K562 (cell line): ENCODE measurements around the gene IGF2R. TPM values are rescaled to one million over a fixed set of nuclear protein-coding genes. Genes with fewer than 3 reads are reported as not detected.

Experiments
- ATAC-seq: fragments of 200-7000 bp; cut with Tn5 transposase; 3 replicates; pipeline ENCODE4 v1.9.1; 2020; ENCODE audit warnings: moderate library complexity
- BruUV-seq: library from RNA; stranded (reverse); fragments of 400-500 nt; replicated peaks from 2 replicates; lab custom pipeline; 2021; lab: Mats Ljungman, UMichigan
- CTCF ChIA-PET: fragments of 300-600 bp; formaldehyde crosslinking; extraction: SDS; loops from one replicate; lab custom pipeline; 2021; ENCODE audit warnings: low intra/inter-chr PET ratio; lab: Yijun Ruan, JAX
- POLR2A ChIA-PET: fragments of 300-600, 350-650 bp; sonication (Branson Sonifier 250); formaldehyde crosslinking; extraction: SDS; loops from one replicate; lab custom pipeline; 2021; ENCODE audit warnings: antibody characterized with exemption, inconsistent platforms; lab: Yijun Ruan, JAX
- DNase-seq, 4 experiments: peaks; one replicate each; pipeline versions ENCODE4 v3.0.0 to v3.0.0-alpha.2; 2011 to 2018; ENCODE audit warnings: low spot score in 3 of 4, mixed read lengths in 3 of 4; ENCODE audit errors: extremely low read depth in 1 of 4
- FAIRE-seq: peaks from 2 replicates; lab custom pipeline; 2011; peaks lifted over from hg19 to GRCh38; lab: Jason Lieb, UNC
- H2AFZ ChIP-seq: 2 replicates; pipeline ENCODE4 v1.6.0; 2011; ENCODE audit warnings: low read depth, low read length, control low read depth, inconsistent platforms
- H3K27ac ChIP-seq: fragments of 200-600 bp; 3 replicates; pipeline ENCODE4 v1.8.0; 2011; ENCODE audit warnings: low read depth, mild to moderate bottlenecking, control low read depth, inconsistent platforms, low read length, moderate library complexity, mixed read lengths; ENCODE audit errors: extremely low read depth
- H3K27me3 ChIP-seq, 2 experiments: fragments of 300-600 bp in 1 of 2; 2 replicates in 1 of 2; 3 replicates in 1 of 2; pipeline versions ENCODE4 v1.6.0 to v1.8.0; 2011; ENCODE audit warnings: inconsistent platforms in 2 of 2, low read length in 2 of 2, mild to moderate bottlenecking in 1 of 2, mixed read lengths in 1 of 2, moderate library complexity in 1 of 2; ENCODE audit not compliant: control insufficient read depth in 2 of 2, insufficient read depth in 2 of 2
- H3K36me3 ChIP-seq: fragments of 300-600 bp; 3 replicates; pipeline ENCODE4 v1.8.0; 2011; ENCODE audit warnings: mild to moderate bottlenecking, low read length, inconsistent platforms; ENCODE audit not compliant: control insufficient read depth, insufficient read depth
- H3K4me1 ChIP-seq, 2 experiments: fragments of 200-600 bp in 1 of 2; replicated peaks in 1 of 2; 2 replicates in 1 of 2; 3 replicates in 1 of 2; pipeline versions ENCODE4 v1.5.1 to v1.8.0; 2011; ENCODE audit warnings: inconsistent platforms in 2 of 2, low read length in 2 of 2, mild to moderate bottlenecking in 1 of 2, mixed read lengths in 1 of 2, moderate library complexity in 1 of 2; ENCODE audit not compliant: control insufficient read depth in 2 of 2, insufficient read depth in 2 of 2
- H3K4me2 ChIP-seq: 2 replicates; pipeline ENCODE4 v1.6.1; 2011; ENCODE audit warnings: low read length, control low read depth, inconsistent platforms, mixed read lengths; ENCODE audit not compliant: insufficient read depth
- H3K4me3 ChIP-seq: fragments of 200-600 bp; sonication (generic), shearing (Covaris generic); 2 replicates; pipeline ENCODE4 v1.5.1; 2016; ENCODE audit warnings: control low read depth, inconsistent platforms
- H3K79me2 ChIP-seq: fragments of 200-600 bp; 3 replicates; pipeline ENCODE4 v1.8.0; 2011; ENCODE audit warnings: low read length, inconsistent platforms; ENCODE audit not compliant: control insufficient read depth, insufficient read depth
- H3K9ac ChIP-seq, 2 experiments: 2 replicates each; pipeline versions ENCODE4 v1.6.0 to v1.6.1; 2011; ENCODE audit warnings: low read depth in 2 of 2, low read length in 2 of 2, control low read depth in 1 of 2, inconsistent platforms in 1 of 2, mild to moderate bottlenecking in 1 of 2, mixed read lengths in 1 of 2; ENCODE audit not compliant: insufficient read depth in 1 of 2
- H3K9me1 ChIP-seq: one replicate; pipeline ENCODE4 v1.6.0; 2011; ENCODE audit warnings: inconsistent platforms, mild to moderate bottlenecking, low read length, moderate library complexity; ENCODE audit not compliant: control insufficient read depth, insufficient read depth
- H3K9me3 ChIP-seq: replicated peaks from 2 replicates; pipeline ENCODE4 v1.5.1; 2011; ENCODE audit warnings: low read depth, low read length, inconsistent platforms; ENCODE audit not compliant: control insufficient read depth, insufficient read depth
- H4K20me1 ChIP-seq: replicated peaks from 2 replicates; pipeline ENCODE4 v1.6.1; 2011; ENCODE audit warnings: low read length, inconsistent platforms, mixed read lengths; ENCODE audit not compliant: control insufficient read depth, insufficient read depth
- ATF2 ChIP-seq: sonication (generic); formaldehyde crosslinking; IDR thresholded peaks from 2 replicates; pipeline ENCODE4 v1.8.1; 2022; ENCODE audit warnings: missing genetic modification reagents
- JUND ChIP-seq, 2 experiments: IDR thresholded peaks; 2 replicates in 1 of 2; 3 replicates in 1 of 2; pipeline ENCODE4 v1.6.1; 2011; ENCODE audit warnings: borderline replicate concordance in 2 of 2, low read depth in 2 of 2, low read length in 2 of 2, improper control_type of control experiment in 1 of 2, missing biosample characterization in 1 of 2, missing genetic modification characterization in 1 of 2, missing genetic modification reagents in 1 of 2
- MED1 ChIP-seq: sonication (generic); formaldehyde crosslinking; IDR thresholded peaks from 2 replicates; pipeline ENCODE4 v1.8.1; 2023; ENCODE audit warnings: missing genetic modification reagents, borderline replicate concordance
- STAT6 ChIP-seq: sonication (generic); formaldehyde crosslinking; IDR thresholded peaks from 2 replicates; pipeline ENCODE4 v1.8.1; 2023; ENCODE audit warnings: mild to moderate bottlenecking, missing genetic modification reagents
- ZNF224 ChIP-seq: sonication (generic); formaldehyde crosslinking; IDR thresholded peaks from 2 replicates; pipeline ENCODE4 v1.8.0; 2022; ENCODE audit warnings: mild to moderate bottlenecking, missing genetic modification reagents
- ZNF766 ChIP-seq: fragments of 200-800 bp; sonication (Bioruptor generic); conservative IDR thresholded peaks from 2 replicates; pipeline ENCODE4 v1.6.1; 2016; ENCODE audit warnings: missing genetic modification characterization, missing compliant biosample characterization
- WGBS: fragments of 100-300 bp; shearing (Covaris generic); methylation state at CpG from one replicate; pipeline ENCODE4 v1.1.6; 2016; ENCODE audit warnings: low coverage, mixed read lengths; ENCODE audit not compliant: insufficient coverage; ENCODE audit errors: missing lambda C conversion rate; 5-methylcytosine and 5-hydroxymethylcytosine counted together
- in situ Hi-C: fragments of 300-500 bp; cut with MboI; formaldehyde crosslinking; loops from 4 replicates; pipeline ENCODE4 v1.15.0; 2018; ENCODE audit warnings: inconsistent platforms, mixed read lengths
- intact Hi-C: fragments of 100-400 bp; cut with micrococcal nuclease; formaldehyde crosslinking; loops from 2 replicates; pipeline ENCODE4 v1.14.2; 2022
- polyA plus RNA-seq, 8 experiments: library from polyadenylated mRNA; depleted of rRNA in 4 of 8; stranded (reverse) in 5 of 8; unstranded in 3 of 8; fragments of >200 nt; fragmentation: Nextera tagmentation in 2 of 8; fragmentation: Illumina TruSeq in 1 of 8; extraction: Ambion mirVana in 2 of 8; extraction: Trizol in 1 of 8; gene quantifications; 2 replicates each; pipeline versions ENCODE4 v1.2.1 to v1.2.3, GENCODE V29; 2011 to 2014; ENCODE audit warnings: inconsistent platforms in 1 of 8, missing spikeins in 1 of 8
- total RNA-seq, 7 experiments: library from RNA; depleted of rRNA in 6 of 7; stranded (reverse); fragments of >200 nt in 6 of 7; fragmentation: Illumina TruSeq in 2 of 7; extraction: Trizol in 2 of 7; gene quantifications; 2 replicates each; pipeline versions ENCODE4 v1.2.1 to v1.2.3, GENCODE V29; 2011 to 2021; ENCODE audit warnings: low replicate concordance in 1 of 7

Gene IGF2R
- total and polyA plus RNA-seq, 9 of the 15 experiments (the other 6 are each of a cell fraction or from before 2014, with no cell fraction given), result 3.5 to 92.3 (median 34.5) TPM

- Histone ChIP-seq H2AFZ (no peak overlapping the region), H3K9me3 (no peaks in the 10 kb centered on the region), H3K4me2 (no peak overlapping the region), H4K20me1 (no peaks in the 10 kb centered on the region), H3K4me1 (no peaks in the 10 kb centered on the region), H3K36me3 (peaks cover 91% of the 10 kb centered on the region), H3K4me3 (no peak overlapping the region), H3K79me2 (no peaks in the 10 kb centered on the region), H3K27me3 (no peaks in the 10 kb centered on the region), H3K9ac (no peak overlapping the region), H3K9me1 (no peaks in the 10 kb centered on the region), H3K27ac (no peak overlapping the region)
- TF ChIP-seq ZNF766 (CRISPR knock-in tag) (no peak), JUND (IDR thresholded peaks at IDR 0.05; ENCODE audit: borderline replicate concordance, low read depth, low read length) (no peak), JUND (tag; IDR thresholded peaks at IDR 0.05; ENCODE audit: borderline replicate concordance, low read depth, low read length) (no peak), MED1 (no peak), ATF2 (CRISPR knock-in tag) (no peak), STAT6 (CRISPR knock-in tag) (no peak), ZNF224 (CRISPR knock-in tag) (no peak)
- no peak for ATAC-seq
- in situ Hi-C loops (no loop called here), intact Hi-C loops (no loop called here)
- no peak for DNase-seq
- POLR2A ChIA-PET, result interaction anchor here (0.6 kb wide), 1 partner anchor 188 kb away, joined by 3 read pairs; no protein-coding TSS in a partner anchor
- WGBS, result 95% methylated on average over 10 of the region's 10 CpGs
- no TSS peak for BruUV-seq
- CTCF ChIA-PET, result no interaction called here
- no peak for FAIRE-seq
Observed at GRCh38 chr6:160092602-160093001, 123.7 kb downstream of the IGF2R start.
